Astrocyte of the spinal cord (primary cell): Measurements from ENCODE around the gene ADAMTS6.
A peak's percentile ranks its signal among the peaks of the same experiment; 100 is the strongest.
"Not testable (repeated sequence)": the region's sequence is repeated elsewhere in the genome, so short reads cannot be mapped to it uniquely, and the experiment has no call there.

Source experiments
- DNase-seq: peaks from one replicate; pipeline ENCODE4 v3.0.0; 2011; ENCODE audit warnings: low read depth, low spot score
- H3K4me3 ChIP-seq: 2 replicates; pipeline ENCODE4 v1.5.1; 2011; ENCODE audit warnings: low read depth, mild to moderate bottlenecking, low read length, moderate library complexity
- CTCF ChIP-seq: IDR thresholded peaks from 2 replicates; pipeline ENCODE4 v1.5.1; 2012; ENCODE audit warnings: low read depth, mild to moderate bottlenecking, low read length, inconsistent platforms
- in situ Hi-C: cut with HindIII; loops from 2 replicates; pipeline ENCODE4 v1.10.0; 2017; ENCODE audit warnings: low sequenced_read_pairs

Gene ADAMTS6

GRCh38 chr5:65506961-65507360 lies 25.2 kb upstream of the ADAMTS6 start:
- peak; percentile 77 for DNase-seq

GRCh38 chr5:65489119-65489518 lies 7.4 kb upstream of the ADAMTS6 start:
- no peak overlapping the region for H3K4me3 ChIP-seq
- no peak for DNase-seq
- no peak for TF ChIP-seq CTCF
- in situ Hi-C loops, result no loop called here

More at GRCh38 chr5:65506961-65507360, 25.2 kb upstream of the ADAMTS6 start:
- no peak overlapping the region for H3K4me3 ChIP-seq
- in situ Hi-C loops, result no loop called here
- no peak for TF ChIP-seq CTCF

- in situ Hi-C loops, DNase-seq: not testable (repeated sequence)
Observed at GRCh38 chr5:65488038-65488687, 6.4 kb upstream of the ADAMTS6 start.

GRCh38 chr5:65486803-65487202 lies 5.1 kb upstream of the ADAMTS6 start:
- DNase-seq, in situ Hi-C loops, H3K4me3 ChIP-seq: not testable (repeated sequence)

More at GRCh38 chr5:65488038-65488687, 6.4 kb upstream of the ADAMTS6 start:
- H3K4me3 ChIP-seq, result not testable (repeated sequence)
- TF ChIP-seq CTCF, result peak; percentile 4

- in situ Hi-C loops, result no loop called here
- no peak overlapping the region for H3K4me3 ChIP-seq
- no peak for DNase-seq
- TF ChIP-seq CTCF, result no peak
Observed at GRCh38 chr5:65485405-65485804, 3.7 kb upstream of the ADAMTS6 start.

GRCh38 chr5:65483546-65484346 lies 2.0 kb upstream of the ADAMTS6 start:
- H3K4me3 ChIP-seq, result peak overlapping the region; percentile 53
- in situ Hi-C loops, result no loop called here
- peak; percentile 36 for TF ChIP-seq CTCF
- peak; percentile 82 for DNase-seq
